Ectodermal cell (in vitro differentiated cells): ENCODE data around the gene SSTR5.

ENCODE experiments used
- H3K27ac ChIP-seq: 2 replicates; pipeline ENCODE4 v1.7.0; 2013; ENCODE audit warnings: mild to moderate bottlenecking, low read depth, low read length; ENCODE audit not compliant: insufficient read depth, poor library complexity, severe bottlenecking
- H3K27me3 ChIP-seq: 2 replicates; pipeline ENCODE4 v1.7.0; 2013; ENCODE audit warnings: mild to moderate bottlenecking, low read length; ENCODE audit not compliant: insufficient read depth, control insufficient read depth, poor library complexity, severe bottlenecking
- H3K36me3 ChIP-seq: one replicate; pipeline ENCODE4 v1.7.0; 2013; ENCODE audit warnings: low read length; ENCODE audit not compliant: control insufficient read depth, insufficient read depth
- H3K4me1 ChIP-seq: one replicate; pipeline ENCODE4 v1.7.0; 2013; ENCODE audit warnings: low read length; ENCODE audit not compliant: control insufficient read depth, insufficient read depth
- H3K4me3 ChIP-seq: 2 replicates; pipeline ENCODE4 v1.7.0; 2013; ENCODE audit warnings: low read depth, low read length, control low read depth; ENCODE audit not compliant: insufficient read depth
- H3K9me3 ChIP-seq: 2 replicates; pipeline ENCODE4 v1.7.0; 2013; ENCODE audit warnings: mild to moderate bottlenecking, low read length, moderate library complexity; ENCODE audit not compliant: control insufficient read depth
- WGBS, 2 experiments: methylation state at CpG; one replicate each; pipeline ENCODE4 v1.1.7; 2013; ENCODE audit warnings: missing lambda C conversion rate in 2 of 2; 5-methylcytosine and 5-hydroxymethylcytosine counted together

Gene SSTR5

GRCh38 chr16:1054660-1055556 is 17.6 kb upstream of the SSTR5 start:
- no peak overlapping the region for H3K27ac ChIP-seq
- 45% methylated on average over 34 of the region's 34 CpGs for WGBS, 2 experiments

DNA sequence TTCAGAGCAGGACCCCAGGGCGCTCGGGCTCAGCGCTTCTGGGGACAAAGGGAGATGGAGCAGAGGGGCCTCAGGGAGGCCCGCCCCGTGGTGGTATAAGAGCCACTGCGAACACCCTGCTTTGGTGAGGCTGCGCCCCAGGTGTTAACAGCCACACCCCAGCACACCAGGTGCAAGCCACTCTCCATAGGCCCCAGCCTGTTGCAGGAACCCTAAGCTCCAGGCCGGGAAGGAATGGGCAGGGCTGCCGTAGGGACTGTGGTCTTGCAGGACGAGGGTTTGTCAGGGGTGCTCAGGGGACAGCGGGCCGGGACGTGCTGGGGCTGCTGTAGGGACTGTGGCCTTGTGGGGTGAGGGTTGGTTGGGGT is 17.0 kb upstream of the SSTR5 start:
- no peaks in the 10 kb centered on the region for H3K9me3 ChIP-seq
- peaks cover 8% of the 10 kb centered on the region for H3K27me3 ChIP-seq
- H3K4me1 ChIP-seq = no peaks in the 10 kb centered on the region
- no peaks in the 10 kb centered on the region for H3K36me3 ChIP-seq
- H3K4me3 ChIP-seq = no peak overlapping the region
- no peak overlapping the region for H3K27ac ChIP-seq
- 87 to 88% methylated on average over 13 of the region's 13 CpGs for WGBS, 2 experiments

More at GRCh38 chr16:1054660-1055556, 17.6 kb upstream of the SSTR5 start:
- H3K4me3 ChIP-seq = no peak overlapping the region
- H3K27me3 ChIP-seq = peaks cover 8% of the 10 kb centered on the region
- H3K4me1 ChIP-seq = no peaks in the 10 kb centered on the region
- no peaks in the 10 kb centered on the region for H3K36me3 ChIP-seq
- no peaks in the 10 kb centered on the region for H3K9me3 ChIP-seq

- no peaks in the 10 kb centered on the region for H3K36me3 ChIP-seq
- no peaks in the 10 kb centered on the region for H3K9me3 ChIP-seq
- no peak overlapping the region for H3K4me3 ChIP-seq
- H3K27me3 ChIP-seq = peaks cover 8% of the 10 kb centered on the region
- H3K27ac ChIP-seq = no peak overlapping the region
- 85 to 88% methylated on average over 8 of the region's 8 CpGs for WGBS, 2 experiments
- no peaks in the 10 kb centered on the region for H3K4me1 ChIP-seq
These were observed 16.4 kb upstream of the SSTR5 start for GRCh38 chr16:1056196-1056595.

DNA sequence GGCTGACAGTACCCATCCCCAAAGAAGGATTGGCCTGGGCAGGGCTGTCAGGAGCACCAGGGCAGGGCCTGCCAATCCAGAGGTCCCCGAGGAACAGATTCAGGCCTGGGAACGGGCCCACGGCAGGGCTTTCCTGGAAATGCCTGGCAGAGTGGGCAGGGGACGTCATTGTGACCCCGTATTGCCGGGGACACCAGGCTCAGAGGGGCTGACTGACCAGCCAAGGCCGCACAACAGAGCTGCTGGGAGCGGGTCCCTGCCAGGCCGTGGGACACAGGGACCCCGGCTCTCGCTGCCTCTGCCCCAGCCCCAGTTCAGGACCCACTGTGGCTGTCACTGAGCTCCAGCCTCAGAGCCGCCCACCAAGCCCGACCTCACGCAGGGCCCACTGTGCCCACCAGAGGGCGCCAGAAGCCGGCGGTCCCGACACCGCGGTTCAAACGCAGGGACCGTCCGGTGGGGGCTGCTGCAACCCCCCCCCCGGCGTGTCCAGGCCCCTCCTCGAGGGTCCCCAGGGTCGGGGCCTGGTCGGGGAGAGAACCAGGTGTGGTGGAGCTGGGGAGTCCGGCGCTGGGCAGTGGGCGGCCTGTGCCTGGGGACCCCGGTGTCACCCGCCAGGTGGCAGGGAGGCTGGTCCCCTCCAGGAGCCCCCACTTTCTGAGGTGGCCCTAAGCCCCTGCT is 15.2 kb upstream of the SSTR5 start:
- no peak overlapping the region for H3K27ac ChIP-seq
- WGBS, 2 experiments = 33 to 34% methylated on average over 33 of the region's 33 CpGs
- no peaks in the 10 kb centered on the region for H3K9me3 ChIP-seq
- no peaks in the 10 kb centered on the region for H3K4me1 ChIP-seq
- H3K27me3 ChIP-seq = peaks cover 8% of the 10 kb centered on the region
- no peak overlapping the region for H3K4me3 ChIP-seq
- H3K36me3 ChIP-seq = no peaks in the 10 kb centered on the region

- Histone ChIP-seq H3K27ac (no peak overlapping the region), H3K27me3 (peaks cover 8% of the 10 kb centered on the region), H3K4me1 (no peaks in the 10 kb centered on the region), H3K36me3 (no peaks in the 10 kb centered on the region), H3K4me3 (no peak overlapping the region), H3K9me3 (no peaks in the 10 kb centered on the region)
- WGBS, 2 experiments = 83% methylated on average over 14 of the region's 14 CpGs
These were observed 14.3 kb upstream of the SSTR5 start for GRCh38 chr16:1058216-1058615.

DNA sequence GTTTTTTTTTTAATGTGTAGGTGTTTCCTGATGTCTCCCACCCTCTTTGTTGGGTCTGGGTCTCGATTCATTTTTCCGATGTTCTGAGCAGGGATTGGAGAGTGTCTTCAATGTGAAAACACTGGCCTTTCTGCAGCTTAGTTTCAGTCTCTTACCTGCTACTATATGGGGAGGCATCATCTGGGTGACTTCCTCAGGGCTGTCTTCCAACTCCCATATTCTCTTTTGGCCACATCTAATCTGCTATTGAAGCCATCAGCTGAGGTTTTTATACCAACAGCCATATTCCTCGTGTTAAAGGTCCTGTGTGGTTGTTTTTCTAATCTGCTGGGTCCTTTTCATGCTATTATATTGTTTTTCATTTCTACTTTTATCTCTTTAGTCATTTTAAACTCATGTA is 13.2 kb upstream of the SSTR5 start:
- no peaks in the 10 kb centered on the region for H3K9me3 ChIP-seq
- H3K27me3 ChIP-seq = peaks cover 8% of the 10 kb centered on the region
- no peaks in the 10 kb centered on the region for H3K36me3 ChIP-seq
- 86 to 94% methylated on average over 2 to 3 of the region's 3 CpGs for WGBS, 2 experiments
- H3K4me1 ChIP-seq = no peaks in the 10 kb centered on the region
- H3K4me3 ChIP-seq = no peak overlapping the region
- H3K27ac ChIP-seq = no peak overlapping the region

DNA sequence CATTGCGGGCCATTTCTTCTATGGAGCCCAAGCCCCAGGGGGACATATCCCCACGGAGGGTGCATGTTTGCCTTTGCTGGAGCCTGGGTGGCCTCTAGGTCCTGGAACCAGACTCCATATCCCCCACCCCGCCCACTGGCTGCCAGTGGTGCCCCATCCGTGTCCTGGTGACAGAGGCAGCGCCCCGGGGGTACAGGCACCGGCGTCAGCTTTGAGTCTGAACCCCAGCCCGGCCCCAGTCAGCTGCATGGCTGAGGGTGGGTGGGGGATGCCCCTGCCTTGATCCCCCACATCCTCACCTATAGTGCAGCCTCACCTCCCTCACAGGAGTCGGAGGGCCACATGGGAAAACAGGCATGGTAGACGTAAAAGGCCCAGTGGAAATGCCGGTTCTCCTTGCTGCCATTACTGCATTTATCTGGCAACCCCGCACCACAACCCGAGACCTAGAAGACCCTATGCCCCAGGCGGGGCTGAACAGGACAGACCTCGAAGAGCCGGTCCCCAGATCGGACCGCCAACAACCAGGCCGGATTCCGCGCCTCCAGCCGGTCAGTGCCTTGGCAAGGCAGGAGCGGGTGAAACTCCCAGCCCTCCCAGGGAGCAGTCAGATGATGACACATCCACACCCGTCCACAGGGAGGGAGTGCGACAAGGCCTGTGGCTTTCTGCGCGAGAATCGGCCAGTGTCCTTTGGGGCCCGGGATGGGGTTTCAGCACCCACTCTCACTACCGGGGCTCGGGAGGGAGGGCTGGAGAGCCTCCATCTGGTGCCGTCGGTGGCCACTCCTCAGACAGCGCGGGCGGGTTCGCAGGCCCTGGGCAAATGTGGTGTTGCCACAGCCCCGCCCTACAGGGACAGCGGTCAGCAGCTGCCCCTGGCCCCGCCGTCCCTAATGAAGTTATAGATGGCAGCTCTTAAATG is 11.9 kb upstream of the SSTR5 start:
- Histone ChIP-seq H3K27ac (no peak overlapping the region), H3K36me3 (no peaks in the 10 kb centered on the region), H3K9me3 (no peaks in the 10 kb centered on the region), H3K27me3 (peaks cover 8% of the 10 kb centered on the region), H3K4me3 (no peak overlapping the region), H3K4me1 (no peaks in the 10 kb centered on the region)
- 93% methylated on average over 42 of the region's 42 CpGs for WGBS, 2 experiments

- H3K9me3 ChIP-seq = no peaks in the 10 kb centered on the region
- H3K4me3 ChIP-seq = no peak overlapping the region
- H3K27ac ChIP-seq = no peak overlapping the region
- H3K4me1 ChIP-seq = no peaks in the 10 kb centered on the region
- whole genome bisulfite sequencing, 2 experiments = 92 to 93% methylated on average over 43 of the region's 43 CpGs
- H3K27me3 ChIP-seq = peaks cover 3% of the 10 kb centered on the region
- no peaks in the 10 kb centered on the region for H3K36me3 ChIP-seq
These were observed 10.6 kb upstream of the SSTR5 start for GRCh38 chr16:1061769-1062505.

GRCh38 chr16:1062895-1063294 is 9.7 kb upstream of the SSTR5 start:
- Histone ChIP-seq H3K9me3 (no peaks in the 10 kb centered on the region), H3K36me3 (no peaks in the 10 kb centered on the region), H3K27me3 (no peaks in the 10 kb centered on the region), H3K4me3 (no peak overlapping the region), H3K4me1 (no peaks in the 10 kb centered on the region), H3K27ac (no peak overlapping the region)
- WGBS, 2 experiments = 91 to 94% methylated on average over 20 of the region's 20 CpGs
